Cardiac fibroblast (primary cell): ENCODE results near the gene CBLC.

Experiments
- DNase-seq, 2 donors: peaks; one replicate each; pipeline versions ENCODE4 v3.0.0 to v3.0.0-alpha.2; 2010; ENCODE audit warnings: low read depth in 2 of 2
- H3K4me3 ChIP-seq, 2 donors: replicated peaks in 1 of 2; 1 replicate in 1 of 2; 2 replicates in 1 of 2; pipeline ENCODE4 v1.5.1; 2011; ENCODE audit warnings: low read depth in 2 of 2, low read length in 2 of 2, mild to moderate bottlenecking in 2 of 2, moderate library complexity in 1 of 2
- CTCF ChIP-seq: IDR thresholded peaks from one replicate; pipeline ENCODE4 v1.5.1; 2011; ENCODE audit warnings: low read depth, mild to moderate bottlenecking, low read length, inconsistent platforms

CBLC gene

GRCh38 chr19:44839276-44839675, 61.6 kb downstream of the CBLC start:
- H3K4me3 ChIP-seq = no peak overlapping the region
- no peak for DNase-seq
- no peak for TF ChIP-seq CTCF

- no peak for TF ChIP-seq CTCF
- no peak overlapping the region for H3K4me3 ChIP-seq
- DNase-seq = no peak
Measured at GRCh38 chr19:44840811-44841210, 63.1 kb downstream of the CBLC start.

- TF ChIP-seq CTCF = no peak
- H3K4me3 ChIP-seq = no peak overlapping the region
- DNase-seq = no peak
Measured at GRCh38 chr19:44841231-44841630, 63.5 kb downstream of the CBLC start.

GRCh38 chr19:44845286-44845611, 67.6 kb downstream of the CBLC start:
- peak overlapping the region in 1 of 2 donors; percentile 65 for H3K4me3 ChIP-seq
- DNase-seq = no peak

GRCh38 chr19:44845612-44846454, 68.1 kb downstream of the CBLC start, which contains the start of gene NECTIN2:
Gene NECTIN2, plus strand, starts transcription at chr19:44846297. Its CDS starts 229 bp downstream, at chr19:44846526.
- DNase-seq = peak; percentile 99
- H3K4me3 ChIP-seq = peak within 1 kb of the TSS; percentile 69 to 85
- TF ChIP-seq CTCF = peak; percentile 79

More at GRCh38 chr19:44845286-44845611, 67.6 kb downstream of the CBLC start:
- no peak for TF ChIP-seq CTCF

GRCh38 chr19:44846455-44847143, 68.9 kb downstream of the CBLC start:
- peak overlapping the region; percentile 69 to 85 for H3K4me3 ChIP-seq
- TF ChIP-seq CTCF = no peak
- peak; percentile 23 to 48 for DNase-seq
